Measurements from ENCODE around the gene BMPR1B.

BMPR1B gene

DNA sequence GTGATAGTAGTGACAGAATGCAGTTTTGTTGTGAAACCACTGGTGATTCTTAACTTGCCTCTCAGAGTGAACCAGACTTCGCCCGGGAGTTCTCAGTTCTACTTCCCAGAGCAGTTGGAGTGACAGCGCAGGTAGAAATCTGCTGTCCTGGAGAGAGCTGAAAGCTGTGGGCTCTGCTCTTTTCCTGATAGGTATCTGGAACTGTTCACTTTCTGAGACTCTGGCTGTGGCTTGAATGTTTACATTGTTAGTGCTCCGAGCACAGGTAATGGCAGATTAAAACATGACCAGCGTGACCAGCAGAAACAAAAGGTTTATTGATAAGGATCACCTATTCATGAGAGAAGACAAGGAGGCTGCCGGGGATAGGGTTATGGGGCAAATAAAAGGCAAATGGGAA lies 360.7 kb downstream of the BMPR1B start:
- H3K4me1 ChIP-seq (ENCODE audit: insufficient read depth, low read length): no peaks in the 10 kb centered on the region
- H3K9ac ChIP-seq (ENCODE audit: low read depth, low read length): no peak overlapping the region
- H3K4me3 ChIP-seq (ENCODE audit: low read depth in 1 of 2, low read length in 2 of 2): no peak overlapping the region
- no peak overlapping the region for H2AFZ ChIP-seq (ENCODE audit: low read depth, low read length)
- TF ChIP-seq, protein P1, sequence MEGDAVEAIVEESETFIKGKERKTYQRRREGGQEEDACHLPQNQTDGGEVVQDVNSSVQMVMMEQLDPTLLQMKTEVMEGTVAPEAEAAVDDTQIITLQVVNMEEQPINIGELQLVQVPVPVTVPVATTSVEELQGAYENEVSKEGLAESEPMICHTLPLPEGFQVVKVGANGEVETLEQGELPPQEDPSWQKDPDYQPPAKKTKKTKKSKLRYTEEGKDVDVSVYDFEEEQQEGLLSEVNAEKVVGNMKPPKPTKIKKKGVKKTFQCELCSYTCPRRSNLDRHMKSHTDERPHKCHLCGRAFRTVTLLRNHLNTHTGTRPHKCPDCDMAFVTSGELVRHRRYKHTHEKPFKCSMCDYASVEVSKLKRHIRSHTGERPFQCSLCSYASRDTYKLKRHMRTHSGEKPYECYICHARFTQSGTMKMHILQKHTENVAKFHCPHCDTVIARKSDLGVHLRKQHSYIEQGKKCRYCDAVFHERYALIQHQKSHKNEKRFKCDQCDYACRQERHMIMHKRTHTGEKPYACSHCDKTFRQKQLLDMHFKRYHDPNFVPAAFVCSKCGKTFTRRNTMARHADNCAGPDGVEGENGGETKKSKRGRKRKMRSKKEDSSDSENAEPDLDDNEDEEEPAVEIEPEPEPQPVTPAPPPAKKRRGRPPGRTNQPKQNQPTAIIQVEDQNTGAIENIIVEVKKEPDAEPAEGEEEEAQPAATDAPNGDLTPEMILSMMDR (IDR thresholded peaks at IDR 0.05; ENCODE audit: borderline replicate concordance, extremely low read depth, low read length, poor library complexity, severe bottlenecking): no peak
- TF ChIP-seq EZH2 (IDR thresholded peaks at IDR 0.05; ENCODE audit: borderline replicate concordance, low read depth, low read length, severe bottlenecking): no peak
- peaks cover 75% of the 10 kb centered on the region for H3K36me3 ChIP-seq (ENCODE audit: insufficient read depth, low read length)
- no peak overlapping the region for H3K27ac ChIP-seq (ENCODE audit: low read length)
- H3K4me2 ChIP-seq (ENCODE audit: insufficient read depth, low read length): no peak overlapping the region
- ATAC-seq (ENCODE audit: insufficient read depth, low read depth) (no peak), DNase-seq (no peak)
- no peaks in the 10 kb centered on the region for H3K27me3 ChIP-seq (ENCODE audit: insufficient read depth, low read length, poor library complexity)
- H3K9me3 ChIP-seq (ENCODE audit: insufficient read depth, low read length, severe bottlenecking): no peaks in the 10 kb centered on the region
- H4K20me1 ChIP-seq (ENCODE audit: insufficient read depth, low read length): no peaks in the 10 kb centered on the region
- H3K79me2 ChIP-seq (ENCODE audit: insufficient read depth, low read length): peaks cover 2% of the 10 kb centered on the region

DNA sequence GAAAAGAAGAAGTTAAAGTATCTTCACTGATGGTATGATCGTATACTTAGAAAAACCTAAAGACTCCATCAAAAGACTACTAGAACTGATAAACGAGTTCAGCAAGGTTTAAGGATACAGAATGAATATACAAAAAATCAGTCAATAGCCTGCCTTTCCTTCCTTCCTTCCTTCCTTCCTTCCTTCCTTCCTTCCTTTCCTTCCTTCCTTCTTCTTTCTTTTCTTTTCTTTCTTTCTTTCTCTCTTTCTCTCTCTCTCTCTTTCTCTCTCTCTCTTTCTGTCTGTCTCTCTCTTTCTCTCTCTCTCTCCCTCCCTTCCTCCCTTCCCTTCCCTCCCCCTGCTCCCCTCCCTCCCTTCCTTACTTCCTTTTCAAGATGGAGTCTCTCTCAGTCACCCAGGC lies 362.7 kb downstream of the BMPR1B start:
- TF ChIP-seq EZH2 (IDR thresholded peaks at IDR 0.05; ENCODE audit: borderline replicate concordance, low read depth, low read length, severe bottlenecking): no peak
- TF ChIP-seq, protein P1 (IDR thresholded peaks at IDR 0.05; ENCODE audit: borderline replicate concordance, extremely low read depth, low read length, poor library complexity, severe bottlenecking): no peak
- H2AFZ ChIP-seq (ENCODE audit: low read depth, low read length): no peak overlapping the region
- H3K4me1 ChIP-seq (ENCODE audit: insufficient read depth, low read length): no peaks in the 10 kb centered on the region
- H3K4me3 ChIP-seq (ENCODE audit: low read depth in 1 of 2, low read length in 2 of 2): no peak overlapping the region
- DNase-seq: no peak
- ATAC-seq (ENCODE audit: insufficient read depth, low read depth): no peak
- no peaks in the 10 kb centered on the region for H3K79me2 ChIP-seq (ENCODE audit: insufficient read depth, low read length)
- H4K20me1 ChIP-seq (ENCODE audit: insufficient read depth, low read length): no peaks in the 10 kb centered on the region
- H3K27ac ChIP-seq (ENCODE audit: low read length): no peak overlapping the region
- no peaks in the 10 kb centered on the region for H3K27me3 ChIP-seq (ENCODE audit: insufficient read depth, low read length, poor library complexity)
- H3K9ac ChIP-seq (ENCODE audit: low read depth, low read length): no peak overlapping the region
- H3K36me3 ChIP-seq (ENCODE audit: insufficient read depth, low read length): peaks cover 68% of the 10 kb centered on the region
- no peak overlapping the region for H3K4me2 ChIP-seq (ENCODE audit: insufficient read depth, low read length)
- no peaks in the 10 kb centered on the region for H3K9me3 ChIP-seq (ENCODE audit: insufficient read depth, low read length, severe bottlenecking)

DNA sequence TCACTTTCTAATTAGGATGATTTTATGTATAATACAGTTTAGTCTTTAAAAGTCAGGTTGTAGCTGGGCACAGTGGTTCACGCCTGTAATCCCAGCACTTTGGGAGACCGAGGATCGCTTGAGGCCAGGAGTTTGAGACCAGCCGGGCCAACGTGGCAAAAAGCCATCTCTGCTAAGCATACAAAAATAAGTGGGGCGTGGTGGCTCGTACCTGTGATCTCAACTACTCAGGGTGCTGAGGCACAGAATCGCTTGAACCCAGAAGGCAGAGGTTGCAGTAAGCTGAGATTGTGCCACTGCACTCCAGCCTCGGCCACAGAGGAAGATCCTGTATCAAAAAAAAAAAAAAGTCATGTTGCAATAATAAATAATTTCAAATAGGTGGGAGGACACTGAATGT lies 364.2 kb downstream of the BMPR1B start:
- H3K27ac ChIP-seq (ENCODE audit: low read length): no peak overlapping the region
- no peak for DNase-seq

More for the DNA sequence above, 364.2 kb downstream of the BMPR1B start:
- Histone ChIP-seq H4K20me1 (ENCODE audit: insufficient read depth, low read length) (no peaks in the 10 kb centered on the region), H3K4me2 (ENCODE audit: insufficient read depth, low read length) (no peak overlapping the region), H3K9ac (ENCODE audit: low read depth, low read length) (no peak overlapping the region), H3K79me2 (ENCODE audit: insufficient read depth, low read length) (no peaks in the 10 kb centered on the region; the same call in 1 of the 2 replicates), H3K4me3 (ENCODE audit: low read depth in 1 of 2, low read length in 2 of 2) (no peak overlapping the region), H3K27me3 (ENCODE audit: insufficient read depth, low read length, poor library complexity) (no peaks in the 10 kb centered on the region), H3K9me3 (ENCODE audit: insufficient read depth, low read length, severe bottlenecking) (no peaks in the 10 kb centered on the region), H3K36me3 (ENCODE audit: insufficient read depth, low read length) (peaks cover 66% of the 10 kb centered on the region), H3K4me1 (ENCODE audit: insufficient read depth, low read length) (no peaks in the 10 kb centered on the region), H2AFZ (ENCODE audit: low read depth, low read length) (no peak overlapping the region)
- no peak for TF ChIP-seq EZH2 (IDR thresholded peaks at IDR 0.05; ENCODE audit: borderline replicate concordance, low read depth, low read length, severe bottlenecking)
- TF ChIP-seq, protein P1 (IDR thresholded peaks at IDR 0.05; ENCODE audit: borderline replicate concordance, extremely low read depth, low read length, poor library complexity, severe bottlenecking): no peak
- no peak for ATAC-seq (ENCODE audit: insufficient read depth, low read depth)

All from DND-41 (cell line).